Ovary (tissue), 3 donors: ENCODE results near the gene CACNG6.

Experiments used
- CTCF ChIP-seq, 3 donors: fragments of 450-650 bp in 2 of 3; fragments of 200-600 bp in 1 of 3; IDR thresholded peaks; one replicate each; pipeline versions ENCODE4 v1.5.1 to v1.8.0; 2016 to 2022; ENCODE audit warnings: antibody characterized with exemption in 3 of 3, mild to moderate bottlenecking in 1 of 3
- POLR2A ChIP-seq: fragments of 450-650 bp; IDR thresholded peaks from one replicate; pipeline ENCODE4 v1.6.1; 2017; ENCODE audit warnings: antibody characterized with exemption, mild to moderate bottlenecking, moderate library complexity
- donor health status: DM: no; HTN: no; CAD: no.

DNA sequence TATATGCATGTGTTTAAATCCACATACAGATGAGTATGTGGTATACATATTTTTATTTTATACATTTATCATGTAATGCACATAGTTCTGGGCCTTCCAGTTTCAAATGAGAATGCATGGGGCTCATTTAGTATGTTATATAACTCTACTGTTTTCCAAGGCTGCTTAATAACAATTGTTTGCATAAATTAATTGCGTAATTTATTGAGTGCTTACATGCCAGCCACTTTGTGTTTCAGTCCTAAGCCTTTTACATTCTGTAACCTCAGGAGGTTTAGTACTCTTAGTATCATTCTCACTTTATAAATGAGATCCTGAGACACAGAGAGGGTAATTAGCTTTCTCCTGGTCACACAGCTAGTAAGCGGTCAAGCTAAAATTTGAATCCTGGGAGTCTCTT lies 45.4 kb upstream of the CACNG6 start:
- TF ChIP-seq CTCF (IDR thresholded peaks at IDR 0.05): no peak
- TF ChIP-seq POLR2A: no peak
